HepG2 (cell line): ENCODE measurements around the gene FAM3A. TPM values are rescaled to one million over a fixed set of nuclear protein-coding genes. Genes with fewer than 3 reads are reported as not detected.

Source experiments
- ATAC-seq: fragments of 200-7000 bp; cut with Tn5 transposase; 3 replicates; pipeline ENCODE4 v1.9.1; 2020; ENCODE audit warnings: mild to moderate bottlenecking, moderate library complexity
- BruUV-seq: library from RNA; stranded (reverse); fragments of 400-500 nt; replicated peaks from 2 replicates; lab custom pipeline; 2021; lab: Mats Ljungman, UMichigan
- CTCF ChIA-PET: fragments of 300-600 bp; formaldehyde crosslinking; extraction: SDS; loops from one replicate; lab custom pipeline; 2021; ENCODE audit warnings: low total read pairs, inconsistent platforms, low intra/inter-chr PET ratio; lab: Yijun Ruan, JAX
- POLR2A ChIA-PET: fragments of 350-600 bp; sonication (Branson Sonifier 250); formaldehyde crosslinking; loops from one replicate; lab custom pipeline; 2020; ENCODE audit warnings: antibody characterized with exemption, inconsistent platforms; lab: Yijun Ruan, JAX
- DNase-seq: peaks from one replicate; pipeline ENCODE4 v3.0.0-alpha.2; 2015; ENCODE audit warnings: low spot score
- FAIRE-seq: peaks from 3 replicates; lab custom pipeline; 2011; peaks lifted over from hg19 to GRCh38; lab: Jason Lieb, UNC
- H2AFZ ChIP-seq: one replicate; pipeline ENCODE4 v1.6.1; 2011; ENCODE audit warnings: low read length, inconsistent platforms
- H3K27ac ChIP-seq: fragments of 300-600 bp; 3 replicates; pipeline ENCODE4 v1.8.0; 2011; ENCODE audit warnings: mixed run types, mild to moderate bottlenecking, mixed read lengths, low read length, inconsistent platforms; ENCODE audit not compliant: insufficient read depth; ENCODE audit errors: extremely low read length
- H3K27me3 ChIP-seq, 2 experiments: fragments of 200-600 bp in 1 of 2; 2 replicates in 1 of 2; 3 replicates in 1 of 2; pipeline versions ENCODE4 v1.6.0 to v1.8.0; 2011; ENCODE audit warnings: low read length in 2 of 2, mild to moderate bottlenecking in 2 of 2, moderate library complexity in 2 of 2, inconsistent platforms in 1 of 2; ENCODE audit not compliant: insufficient read depth in 2 of 2, control insufficient read depth in 1 of 2
- H3K36me3 ChIP-seq, 2 experiments: fragments of 200-600 bp in 1 of 2; replicated peaks in 1 of 2; 2 replicates in 1 of 2; 3 replicates in 1 of 2; pipeline versions ENCODE4 v1.5.1 to v1.8.0; 2011; ENCODE audit warnings: low read length in 2 of 2, inconsistent platforms in 1 of 2; ENCODE audit not compliant: insufficient read depth in 2 of 2, control insufficient read depth in 1 of 2
- H3K4me1 ChIP-seq: 2 replicates; pipeline ENCODE4 v1.5.1; 2012; ENCODE audit warnings: low read length, inconsistent platforms; ENCODE audit not compliant: insufficient read depth
- H3K4me2 ChIP-seq: 2 replicates; pipeline ENCODE4 v1.6.0; 2011; ENCODE audit warnings: low read depth, low read length, inconsistent platforms
- H3K4me3 ChIP-seq, 3 experiments: fragments of 200-600 bp in 1 of 3; sonication (generic), shearing (Covaris generic) in 1 of 3; replicated peaks in 1 of 3; 2 replicates each; pipeline ENCODE4 v1.5.1; 2011 to 2016; ENCODE audit warnings: low read length in 3 of 3, inconsistent platforms in 2 of 3, low read depth in 2 of 3, mild to moderate bottlenecking in 2 of 3, control low read depth in 1 of 3, mixed read lengths in 1 of 3; ENCODE audit not compliant: insufficient read depth in 1 of 3
- H3K79me2 ChIP-seq: one replicate; pipeline ENCODE4 v1.6.1; 2011; ENCODE audit warnings: low read length, inconsistent platforms; ENCODE audit not compliant: insufficient read depth
- H3K9ac ChIP-seq: 2 replicates; pipeline ENCODE4 v1.6.0; 2011; ENCODE audit warnings: mild to moderate bottlenecking, low read depth, low read length, inconsistent platforms; ENCODE audit not compliant: insufficient read depth
- H3K9me3 ChIP-seq: 2 replicates; pipeline ENCODE4 v1.5.1; 2012; ENCODE audit warnings: mild to moderate bottlenecking, low read length
- H4K20me1 ChIP-seq: 2 replicates; pipeline ENCODE4 v1.6.0; 2011; ENCODE audit warnings: inconsistent platforms, mild to moderate bottlenecking, low read length, moderate library complexity; ENCODE audit not compliant: insufficient read depth
- CEBPB ChIP-seq: IDR thresholded peaks from 2 replicates; pipeline ENCODE4 v1.6.1; 2011; ENCODE audit warnings: low read depth, low read length, improper control_type of control experiment, borderline replicate concordance
- ELF1 ChIP-seq: sonication (generic); formaldehyde crosslinking; IDR thresholded peaks from 2 replicates; pipeline ENCODE4 v1.4.0; 2020; ENCODE audit warnings: missing genetic modification reagents
- IRF2 ChIP-seq: IDR thresholded peaks from 2 replicates; pipeline ENCODE4 v1.6.1; 2018; ENCODE audit warnings: missing genetic modification reagents, missing compliant biosample characterization
- PHB2 ChIP-seq: fragments of 450-650 bp; IDR thresholded peaks from 2 replicates; pipeline ENCODE4 v1.6.1; 2018; ENCODE audit not compliant: partially characterized antibody
- ZBTB7B ChIP-seq: sonication (generic); formaldehyde crosslinking; IDR thresholded peaks from 2 replicates; pipeline ENCODE4 v1.4.0; 2020; ENCODE audit warnings: missing genetic modification reagents
- ZNF343 ChIP-seq: sonication (generic); formaldehyde crosslinking; IDR thresholded peaks from 2 replicates; pipeline ENCODE4 v1.4.0; 2020; ENCODE audit warnings: mild to moderate bottlenecking, missing genetic modification reagents
- ZNF616 ChIP-seq: sonication (generic); formaldehyde crosslinking; IDR thresholded peaks from 2 replicates; pipeline ENCODE4 v1.5.0; 2020; ENCODE audit warnings: low read depth, mild to moderate bottlenecking, missing genetic modification reagents
- ZNF770 ChIP-seq: sonication (generic); formaldehyde crosslinking; IDR thresholded peaks from 2 replicates; pipeline ENCODE4 v1.5.0; 2020; ENCODE audit warnings: mild to moderate bottlenecking, missing genetic modification reagents
- WGBS: methylation state at CpG from one replicate; pipeline ENCODE4 v1.1.6; 2017; ENCODE audit warnings: low lambda C conversion rate; 5-methylcytosine and 5-hydroxymethylcytosine counted together
- in situ Hi-C: cut with HindIII; loops from 2 replicates; pipeline ENCODE4 v1.10.0; 2017; ENCODE audit warnings: low pct_unique_long_range_greater_than_20kb; ENCODE audit not compliant: extremely low pct_ligation_motif_present
- intact Hi-C: fragments of 100-400 bp; cut with micrococcal nuclease; formaldehyde crosslinking; loops from one replicate; pipeline ENCODE4 v1.10.0; 2022; ENCODE audit not compliant: unreplicated experiment
- polyA plus RNA-seq, 8 experiments: library from polyadenylated mRNA; depleted of rRNA in 3 of 8; stranded (reverse) in 7 of 8; unstranded in 1 of 8; fragments of >200 nt; fragmentation: Illumina TruSeq in 4 of 8; extraction: Trizol in 4 of 8; gene quantifications; 2 replicates each; pipeline versions ENCODE4 v1.2.1 to v1.2.3, GENCODE V29; 2011 to 2016; ENCODE audit warnings: low read depth in 4 of 8, missing spikeins in 1 of 8, mixed read lengths in 1 of 8; ENCODE audit not compliant: insufficient read depth in 1 of 8
- total RNA-seq, 5 experiments: library from RNA; depleted of rRNA; stranded (reverse); fragments of >200 nt; fragmentation: Illumina TruSeq; extraction: Trizol; gene quantifications; 2 replicates each; pipeline ENCODE4 v1.2.3, GENCODE V29; 2016; ENCODE audit warnings: low read depth in 1 of 5
- TF ChIP-seq, protein P1 (sequence below): sonication (generic); formaldehyde crosslinking; IDR thresholded peaks from 2 replicates; pipeline ENCODE4 v1.4.0; 2020; ENCODE audit warnings: missing genetic modification reagents

The FAM3A gene
- total and polyA plus RNA-seq, 2 of the 13 experiments (the other 11 are each of a cell fraction or from before 2014, with no cell fraction given), result 11.2 to 22.7 TPM

DNA sequence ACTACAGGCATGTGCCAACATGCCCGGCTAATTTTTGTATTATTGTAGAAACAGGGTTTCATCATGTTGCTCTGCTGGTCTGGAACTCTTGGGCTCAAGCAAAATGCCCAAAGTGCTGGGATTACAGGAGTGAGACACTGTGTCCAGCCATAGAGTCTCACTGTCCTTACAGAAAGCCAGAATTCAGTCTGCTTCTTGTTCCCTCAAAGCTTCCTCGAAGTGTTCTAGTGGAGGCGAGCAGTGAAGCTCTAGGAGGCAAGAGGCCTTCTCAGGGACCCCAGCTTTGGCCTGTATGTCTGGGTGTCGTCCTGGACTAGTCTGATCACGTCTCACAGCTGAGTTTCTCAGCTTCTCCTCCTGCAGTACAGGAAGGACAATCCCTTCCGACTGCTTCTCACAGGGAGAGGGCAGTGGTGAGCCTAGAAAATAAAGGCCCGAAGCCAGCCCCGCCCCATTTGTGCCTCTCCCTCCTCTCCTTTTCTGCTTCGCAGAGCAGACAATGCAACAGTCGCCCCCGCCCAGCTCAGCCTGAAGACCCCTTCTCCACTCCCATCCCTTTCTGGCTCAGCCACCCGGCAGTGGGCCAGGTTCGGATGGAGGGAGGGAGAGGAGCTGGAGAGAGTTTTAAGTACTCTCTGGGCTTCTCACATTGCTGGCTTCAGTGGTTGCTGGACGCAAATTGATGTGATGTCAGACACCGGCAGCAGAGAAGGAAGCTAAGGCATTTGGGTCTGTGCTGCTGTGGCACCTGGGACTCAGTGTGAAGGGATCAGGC, 11.1 kb upstream of the FAM3A start (continued):
- TF ChIP-seq IRF2 (CRISPR knock-in tag) (0 out of 2 replicates have a peak, but pooled peaks have one; percentile 20), ZNF616 (no peak), PHB2 (no peak), ELF1 (peak; percentile 23; the same call in 1 of the 2 replicates)

DNA sequence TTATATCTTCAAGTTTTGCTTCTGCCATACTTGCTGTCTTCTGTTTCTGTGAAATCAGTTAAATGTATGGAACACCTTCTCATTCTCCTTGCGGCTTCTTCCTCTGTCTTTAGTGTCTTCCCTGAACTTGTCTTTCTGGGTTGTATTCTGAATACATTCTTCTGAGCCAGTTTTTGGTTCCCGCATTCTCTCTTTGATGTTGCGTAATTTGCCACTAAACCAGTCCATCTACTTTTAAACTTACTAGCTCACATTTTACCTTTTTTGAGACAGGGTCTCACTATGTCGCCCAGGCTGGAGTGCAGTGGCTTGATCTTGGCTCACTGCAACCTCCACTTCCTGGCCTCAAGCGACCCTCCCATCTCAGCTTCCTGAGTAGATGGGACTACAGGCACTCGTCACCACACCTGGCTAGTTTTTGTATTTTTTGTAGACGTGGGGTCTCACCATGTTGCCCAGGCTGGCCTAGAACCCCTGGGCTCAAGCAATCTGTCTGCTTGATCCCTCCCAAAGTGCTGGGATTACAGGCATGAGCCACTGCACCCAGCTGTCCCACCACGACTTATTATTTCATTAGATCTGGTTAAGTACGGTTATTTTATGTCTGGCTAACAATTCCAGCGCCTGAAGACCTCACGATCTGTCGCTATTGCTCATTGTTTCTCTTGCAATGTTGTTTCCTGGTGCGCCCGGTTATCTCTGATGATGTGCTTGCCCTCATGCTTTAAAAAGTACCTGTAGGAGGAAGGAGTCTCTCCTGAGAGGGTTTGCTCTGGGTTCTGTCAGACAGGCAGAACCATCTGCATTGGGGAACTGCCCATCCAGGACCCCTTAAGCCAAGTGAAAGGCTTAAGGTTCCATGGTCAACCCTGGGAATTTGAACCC, 9.8 kb upstream of the FAM3A start:
- no TSS peak for BruUV-seq
- Histone ChIP-seq H4K20me1 (no peaks in the 10 kb centered on the region), H3K27me3 (no peaks in the 10 kb centered on the region), H3K4me2 (no peak overlapping the region), H3K79me2 (no peaks in the 10 kb centered on the region), H3K4me1 (peaks cover 56% of the 10 kb centered on the region), H3K27ac (no peak overlapping the region), H2AFZ (no peak overlapping the region), H3K4me3 (no peak overlapping the region), H3K9ac (no peak overlapping the region), H3K36me3 (no peaks in the 10 kb centered on the region), H3K9me3 (no peaks in the 10 kb centered on the region)
- TF ChIP-seq ZNF770 (no peak), ZBTB7B (no peak), ZNF343 (CRISPR knock-in tag) (no peak), CEBPB (peak; percentile 47; the same call in 1 of the 2 replicates)
- TF ChIP-seq, protein P1, sequence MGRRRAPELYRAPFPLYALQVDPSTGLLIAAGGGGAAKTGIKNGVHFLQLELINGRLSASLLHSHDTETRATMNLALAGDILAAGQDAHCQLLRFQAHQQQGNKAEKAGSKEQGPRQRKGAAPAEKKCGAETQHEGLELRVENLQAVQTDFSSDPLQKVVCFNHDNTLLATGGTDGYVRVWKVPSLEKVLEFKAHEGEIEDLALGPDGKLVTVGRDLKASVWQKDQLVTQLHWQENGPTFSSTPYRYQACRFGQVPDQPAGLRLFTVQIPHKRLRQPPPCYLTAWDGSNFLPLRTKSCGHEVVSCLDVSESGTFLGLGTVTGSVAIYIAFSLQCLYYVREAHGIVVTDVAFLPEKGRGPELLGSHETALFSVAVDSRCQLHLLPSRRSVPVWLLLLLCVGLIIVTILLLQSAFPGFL, result no peak
- ChIA-PET CTCF (no interaction called here), POLR2A (interaction anchor here (1.4 to 6.0 kb wide), 4 partner anchors 16 to 152 kb away, joined by 5 to 38 read pairs (median 8); partner anchors contain the start of genes PLXNA3 and SLC10A3)
- in situ Hi-C loops (loop anchor here (25.0 kb wide), 1 partner anchor 114 kb away; the partner anchor contains the start of genes DNASE1L1 and TAFAZZIN), intact Hi-C loops (no loop called here)
- FAIRE-seq, result no peak
- no peak for ATAC-seq
- WGBS, result 95% methylated on average over 14 of the region's 14 CpGs
- no peak for DNase-seq
